Body of pancreas (tissue), 4 donors: ENCODE measurements around the gene RAB7A. TPM values are rescaled to one million over a fixed set of nuclear protein-coding genes. Genes with fewer than 3 reads are reported as not detected.

ENCODE experiments used
- ATAC-seq: fragments of 150-250 bp; one replicate; pipeline ENCODE4 v1.9.1; 2016
- DNase-seq, 4 donors: peaks; one replicate each; pipeline ENCODE4 v3.0.0-alpha.2; 2019
- H3K27ac ChIP-seq, 4 donors: fragments of 200-600 bp; sonication (generic); 1 replicate in 3 of 4; 2 replicates in 1 of 4; pipeline versions ENCODE4 v1.5.1 to v1.6.1; 2016 to 2019; ENCODE audit warnings: mild to moderate bottlenecking in 1 of 4, mixed read lengths in 1 of 4, moderate library complexity in 1 of 4
- H3K27me3 ChIP-seq, 2 donors: fragments of 200-600 bp; sonication (generic); one replicate each; pipeline ENCODE4 v1.6.0; 2016; ENCODE audit warnings: mild to moderate bottlenecking in 1 of 2
- H3K36me3 ChIP-seq, 2 donors: fragments of 200-600 bp; sonication (generic); replicated peaks in 1 of 2; 2 replicates each; pipeline ENCODE4 v1.5.1; 2016; ENCODE audit warnings: low read depth in 2 of 2; ENCODE audit not compliant: insufficient read depth in 1 of 2
- H3K4me1 ChIP-seq: fragments of 200-600 bp; sonication (generic); one replicate; pipeline ENCODE4 v1.6.0; 2016
- H3K4me3 ChIP-seq, 2 donors: fragments of 200-600 bp; sonication (generic); 1 replicate in 1 of 2; 2 replicates in 1 of 2; pipeline ENCODE4 v1.5.1; 2016 to 2019
- H3K9me3 ChIP-seq, 3 donors: fragments of 200-600 bp; sonication (generic); 1 replicate in 2 of 3; 2 replicates in 1 of 3; pipeline ENCODE4 v1.5.1; 2016
- CTCF ChIP-seq, 7 experiments: fragments of 450-650 bp in 4 of 7; fragments of 200-600 bp in 3 of 7; sonication (generic) in 3 of 7; IDR thresholded peaks; one replicate each; pipeline ENCODE4 v1.5.1; 2016 to 2019; ENCODE audit warnings: antibody characterized with exemption in 7 of 7
- POLR2A ChIP-seq, 3 donors: fragments of 450-650 bp; IDR thresholded peaks; one replicate each; pipeline ENCODE4 v1.6.1; 2016; ENCODE audit warnings: antibody characterized with exemption in 3 of 3, mild to moderate bottlenecking in 2 of 3
- WGBS, 2 donors: methylation state at CpG; one replicate each; pipeline ENCODE4 v1.1.5; 2017; 5-methylcytosine and 5-hydroxymethylcytosine counted together
- intact Hi-C: fragments of 100-400 bp; cut with DNase I; formaldehyde crosslinking; loops from one replicate; pipeline ENCODE4 v1.15.1; 2023
- total RNA-seq, 2 donors: library from RNA; depleted of rRNA; stranded (reverse); fragments of >200 nt; gene quantifications; one replicate each; pipeline ENCODE4 v1.1.0, GENCODE V29; 2016

The RAB7A gene
- total RNA-seq, 2 donors from 2014 or later = 45.7 to 64.9 TPM

GRCh38 chr3:128808672-128809071 lies 82.7 kb downstream of the RAB7A start:
- intact Hi-C loops = no loop called here
- H3K9me3 ChIP-seq = no peaks in the 10 kb centered on the region
- no peak for ATAC-seq
- H3K27me3 ChIP-seq = no peaks in the 10 kb centered on the region
- no peaks in the 10 kb centered on the region for H3K4me1 ChIP-seq
- TF ChIP-seq POLR2A (IDR thresholded peaks at IDR 0.05) (no peak), CTCF (IDR thresholded peaks at IDR 0.05) (no peak)
- 88 to 92% methylated on average over 3 of the region's 3 CpGs for WGBS, 2 donors
- no peak overlapping the region for H3K27ac ChIP-seq
- peaks cover 7 to 19% of the 10 kb centered on the region in 2 donors for H3K36me3 ChIP-seq
- DNase-seq = no peak
- H3K4me3 ChIP-seq = no peak overlapping the region

- Histone ChIP-seq H3K9me3 (no peaks in the 10 kb centered on the region), H3K27me3 (no peaks in the 10 kb centered on the region), H3K4me3 (no peak overlapping the region), H3K27ac (no peak overlapping the region), H3K4me1 (no peaks in the 10 kb centered on the region), H3K36me3 (peaks cover 7 to 13% of the 10 kb centered on the region in 2 donors)
- intact Hi-C loops = no loop called here
- WGBS, 2 donors = 85 to 86% methylated on average over 8 of the region's 8 CpGs
- ATAC-seq = no peak
- no peak for DNase-seq
- no peak for TF ChIP-seq CTCF (IDR thresholded peaks at IDR 0.05)
- TF ChIP-seq POLR2A (IDR thresholded peaks at IDR 0.05) = no peak
Observed at GRCh38 chr3:128813097-128813496, 87.1 kb downstream of the RAB7A start.

GRCh38 chr3:128814060-128814459 lies 88.1 kb downstream of the RAB7A start:
- Histone ChIP-seq H3K9me3 (no peaks in the 10 kb centered on the region), H3K4me1 (no peaks in the 10 kb centered on the region), H3K27ac (no peak overlapping the region), H3K4me3 (no peak overlapping the region), H3K27me3 (no peaks in the 10 kb centered on the region), H3K36me3 (peaks cover 7 to 13% of the 10 kb centered on the region in 2 donors)
- 81 to 91% methylated on average over 5 of the region's 5 CpGs for WGBS, 2 donors
- TF ChIP-seq POLR2A (IDR thresholded peaks at IDR 0.05) (no peak), CTCF (IDR thresholded peaks at IDR 0.05) (no peak)
- ATAC-seq (no peak), DNase-seq (no peak)
- intact Hi-C loops = no loop called here

GRCh38 chr3:128814519-128815317 lies 88.7 kb downstream of the RAB7A start:
- no peaks in the 10 kb centered on the region for H3K9me3 ChIP-seq
- no peak for ATAC-seq
- 80 to 84% methylated on average over 8 of the region's 8 CpGs for WGBS, 2 donors
- no peak for TF ChIP-seq CTCF (IDR thresholded peaks at IDR 0.05)
- no peak for TF ChIP-seq POLR2A (IDR thresholded peaks at IDR 0.05)
- no peaks in the 10 kb centered on the region for H3K4me1 ChIP-seq
- no peak for DNase-seq
- peaks cover 7 to 12% of the 10 kb centered on the region in 2 donors for H3K36me3 ChIP-seq
- no peaks in the 10 kb centered on the region for H3K27me3 ChIP-seq
- intact Hi-C loops = no loop called here
- H3K27ac ChIP-seq = no peak overlapping the region
- H3K4me3 ChIP-seq = no peak overlapping the region
